ENCODE measurements around the gene WDR46. TPM values are rescaled to one million over a fixed set of nuclear protein-coding genes. Genes with fewer than 3 reads are reported as not detected.

WDR46 gene
- total and polyA plus RNA-seq, 2 of the 13 experiments (the other 11 are each of a cell fraction or from before 2014, with no cell fraction given): 47.4 to 105 TPM

- TF ChIP-seq ZBTB40 (IDR thresholded peaks at IDR 0.05): peak; percentile 91
- TF ChIP-seq ZBTB40 (CRISPR knock-in tag; IDR thresholded peaks at IDR 0.05): 0 out of 2 replicates have a peak, but pooled peaks have one; percentile 26
- TF ChIP-seq ZNF737 (CRISPR knock-in tag; IDR thresholded peaks at IDR 0.05; ENCODE audit: borderline replicate concordance): no peak
- TF ChIP-seq ZNF350 (CRISPR knock-in tag; IDR thresholded peaks at IDR 0.05; ENCODE audit: borderline replicate concordance, low read depth): peak; percentile 71; the same call in 1 of the 2 replicates
- TF ChIP-seq TOPORS (CRISPR knock-in tag; IDR thresholded peaks at IDR 0.05): no peak
- peak; percentile 97 for TF ChIP-seq ZNF143 (CRISPR knock-in tag; IDR thresholded peaks at IDR 0.05)
- peak; percentile 47; the same call in 1 of the 2 replicates for TF ChIP-seq NCOR1 (IDR thresholded peaks at IDR 0.05; ENCODE audit: borderline replicate concordance, low read length)
- TF ChIP-seq ZNF24 (IDR thresholded peaks at IDR 0.05): no peak
- TF ChIP-seq SYNCRIP (IDR thresholded peaks at IDR 0.05; ENCODE audit: insufficient read depth, low read depth, low read length): no peak
- no peak for TF ChIP-seq RFX3 (CRISPR knock-in tag; IDR thresholded peaks at IDR 0.05)
- TF ChIP-seq PRPF4 (IDR thresholded peaks at IDR 0.05; ENCODE audit: low read depth, low read length, poor library complexity, severe bottlenecking): no peak
- no peak for TF ChIP-seq HNF4G (IDR thresholded peaks at IDR 0.05; ENCODE audit: borderline replicate concordance, low read depth, low read length)
- TF ChIP-seq HNF4G (CRISPR knock-in tag; IDR thresholded peaks at IDR 0.05; ENCODE audit: borderline replicate concordance, low read depth): no peak; the same call in 1 of the 2 replicates
- TF ChIP-seq SCMH1 (CRISPR knock-in tag; IDR thresholded peaks at IDR 0.05; ENCODE audit: borderline replicate concordance): no peak
- no peak for TF ChIP-seq NAIF1 (CRISPR knock-in tag; IDR thresholded peaks at IDR 0.05; ENCODE audit: borderline replicate concordance)
- TF ChIP-seq ZNF20 (CRISPR knock-in tag; IDR thresholded peaks at IDR 0.05): no peak
- 0 out of 2 replicates have a peak, but pooled peaks have one; percentile 36 for TF ChIP-seq ZNF768 (CRISPR knock-in tag; IDR thresholded peaks at IDR 0.05)
- no peak for TF ChIP-seq SAFB2 (CRISPR knock-in tag; IDR thresholded peaks at IDR 0.05; ENCODE audit: borderline replicate concordance, low read depth)
- TF ChIP-seq MXD1 (CRISPR knock-in tag; IDR thresholded peaks at IDR 0.05): peak; percentile 98; the same call in 1 of the 2 replicates
- TF ChIP-seq SNAI1 (CRISPR knock-in tag; IDR thresholded peaks at IDR 0.05; ENCODE audit: borderline replicate concordance): no peak
- TF ChIP-seq ZFP62 (CRISPR knock-in tag; IDR thresholded peaks at IDR 0.05): no peak
Observed at GRCh38 chr6:33288921-33289783, at the start of gene WDR46, which contains the start of gene PFDN6 (continued).
